ENCODE data around the gene CPEB1. TPM values are rescaled to one million over a fixed set of nuclear protein-coding genes. Genes with fewer than 3 reads are reported as not detected.

Gene CPEB1
- total and polyA plus RNA-seq, 2 of the 13 experiments (the other 11 are each of a cell fraction or from before 2014, with no cell fraction given): 0.03 to 0.07 TPM

GRCh38 chr15:82543160-82543559 lies 104.0 kb downstream of the CPEB1 start:
- POLR2A ChIA-PET: interaction anchor here (0.6 to 1.5 kb wide), 3 partner anchors 17 to 207 kb away, joined by 3 to 7 read pairs (median 4); no protein-coding TSS in a partner anchor
- TF ChIP-seq, protein P1, sequence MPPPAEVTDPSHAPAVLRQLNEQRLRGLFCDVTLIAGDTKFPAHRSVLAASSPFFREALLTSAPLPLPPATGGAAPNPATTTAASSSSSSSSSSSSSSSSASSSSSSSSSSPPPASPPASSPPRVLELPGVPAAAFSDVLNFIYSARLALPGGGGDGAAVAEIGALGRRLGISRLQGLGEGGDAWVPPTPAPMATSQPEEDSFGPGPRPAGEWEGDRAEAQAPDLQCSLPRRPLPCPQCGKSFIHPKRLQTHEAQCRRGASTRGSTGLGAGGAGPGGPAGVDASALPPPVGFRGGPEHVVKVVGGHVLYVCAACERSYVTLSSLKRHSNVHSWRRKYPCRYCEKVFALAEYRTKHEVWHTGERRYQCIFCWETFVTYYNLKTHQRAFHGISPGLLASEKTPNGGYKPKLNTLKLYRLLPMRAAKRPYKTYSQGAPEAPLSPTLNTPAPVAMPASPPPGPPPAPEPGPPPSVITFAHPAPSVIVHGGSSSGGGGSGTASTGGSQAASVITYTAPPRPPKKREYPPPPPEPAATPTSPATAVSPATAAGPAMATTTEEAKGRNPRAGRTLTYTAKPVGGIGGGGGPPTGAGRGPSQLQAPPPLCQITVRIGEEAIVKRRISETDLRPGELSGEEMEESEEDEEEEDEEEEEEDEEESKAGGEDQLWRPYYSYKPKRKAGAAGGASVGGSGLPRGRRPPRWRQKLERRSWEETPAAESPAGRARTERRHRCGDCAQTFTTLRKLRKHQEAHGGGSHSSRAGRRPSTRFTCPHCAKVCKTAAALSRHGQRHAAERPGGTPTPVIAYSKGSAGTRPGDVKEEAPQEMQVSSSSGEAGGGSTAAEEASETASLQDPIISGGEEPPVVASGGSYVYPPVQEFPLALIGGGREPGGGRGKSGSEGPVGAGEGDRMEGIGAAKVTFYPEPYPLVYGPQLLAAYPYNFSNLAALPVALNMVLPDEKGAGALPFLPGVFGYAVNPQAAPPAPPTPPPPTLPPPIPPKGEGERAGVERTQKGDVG (CRISPR knock-in tag; IDR thresholded peaks at IDR 0.05; ENCODE audit: borderline replicate concordance): no peak
- TF ChIP-seq SIX1 (CRISPR knock-in tag; IDR thresholded peaks at IDR 0.05; ENCODE audit: borderline replicate concordance): no peak
- TF ChIP-seq PRMT3 (CRISPR knock-in tag; IDR thresholded peaks at IDR 0.05; ENCODE audit: borderline replicate concordance, low read depth): no peak
- TF ChIP-seq PAXIP1 (CRISPR knock-in tag; conservative IDR thresholded peaks at IDR 0.05): no peak
- TF ChIP-seq NFKBIZ (CRISPR knock-in tag; IDR thresholded peaks at IDR 0.05): no peak
- TF ChIP-seq ZNF264 (CRISPR knock-in tag; IDR thresholded peaks at IDR 0.05): no peak
- TF ChIP-seq, protein P2, sequence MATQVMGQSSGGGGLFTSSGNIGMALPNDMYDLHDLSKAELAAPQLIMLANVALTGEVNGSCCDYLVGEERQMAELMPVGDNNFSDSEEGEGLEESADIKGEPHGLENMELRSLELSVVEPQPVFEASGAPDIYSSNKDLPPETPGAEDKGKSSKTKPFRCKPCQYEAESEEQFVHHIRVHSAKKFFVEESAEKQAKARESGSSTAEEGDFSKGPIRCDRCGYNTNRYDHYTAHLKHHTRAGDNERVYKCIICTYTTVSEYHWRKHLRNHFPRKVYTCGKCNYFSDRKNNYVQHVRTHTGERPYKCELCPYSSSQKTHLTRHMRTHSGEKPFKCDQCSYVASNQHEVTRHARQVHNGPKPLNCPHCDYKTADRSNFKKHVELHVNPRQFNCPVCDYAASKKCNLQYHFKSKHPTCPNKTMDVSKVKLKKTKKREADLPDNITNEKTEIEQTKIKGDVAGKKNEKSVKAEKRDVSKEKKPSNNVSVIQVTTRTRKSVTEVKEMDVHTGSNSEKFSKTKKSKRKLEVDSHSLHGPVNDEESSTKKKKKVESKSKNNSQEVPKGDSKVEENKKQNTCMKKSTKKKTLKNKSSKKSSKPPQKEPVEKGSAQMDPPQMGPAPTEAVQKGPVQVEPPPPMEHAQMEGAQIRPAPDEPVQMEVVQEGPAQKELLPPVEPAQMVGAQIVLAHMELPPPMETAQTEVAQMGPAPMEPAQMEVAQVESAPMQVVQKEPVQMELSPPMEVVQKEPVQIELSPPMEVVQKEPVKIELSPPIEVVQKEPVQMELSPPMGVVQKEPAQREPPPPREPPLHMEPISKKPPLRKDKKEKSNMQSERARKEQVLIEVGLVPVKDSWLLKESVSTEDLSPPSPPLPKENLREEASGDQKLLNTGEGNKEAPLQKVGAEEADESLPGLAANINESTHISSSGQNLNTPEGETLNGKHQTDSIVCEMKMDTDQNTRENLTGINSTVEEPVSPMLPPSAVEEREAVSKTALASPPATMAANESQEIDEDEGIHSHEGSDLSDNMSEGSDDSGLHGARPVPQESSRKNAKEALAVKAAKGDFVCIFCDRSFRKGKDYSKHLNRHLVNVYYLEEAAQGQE (IDR thresholded peaks at IDR 0.05; ENCODE audit: borderline replicate concordance in 1 of 2, low read depth in 1 of 2, low read length in 2 of 2): no peak
- TF ChIP-seq, protein P3, sequence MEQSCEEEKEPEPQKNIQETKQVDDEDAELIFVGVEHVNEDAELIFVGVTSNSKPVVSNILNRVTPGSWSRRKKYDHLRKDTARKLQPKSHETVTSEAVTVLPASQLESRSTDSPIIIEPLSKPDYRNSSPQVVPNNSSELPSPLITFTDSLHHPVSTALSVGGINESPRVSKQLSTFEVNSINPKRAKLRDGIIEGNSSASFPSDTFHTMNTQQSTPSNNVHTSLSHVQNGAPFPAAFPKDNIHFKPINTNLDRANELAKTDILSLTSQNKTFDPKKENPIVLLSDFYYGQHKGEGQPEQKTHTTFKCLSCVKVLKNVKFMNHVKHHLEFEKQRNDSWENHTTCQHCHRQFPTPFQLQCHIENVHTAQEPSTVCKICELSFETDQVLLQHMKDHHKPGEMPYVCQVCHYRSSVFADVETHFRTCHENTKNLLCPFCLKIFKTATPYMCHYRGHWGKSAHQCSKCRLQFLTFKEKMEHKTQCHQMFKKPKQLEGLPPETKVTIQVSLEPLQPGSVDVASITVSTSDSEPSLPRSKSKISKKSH (CRISPR knock-in tag; IDR thresholded peaks at IDR 0.05; ENCODE audit: borderline replicate concordance): no peak
- no peak for TF ChIP-seq NBN (conservative IDR thresholded peaks at IDR 0.05)
- no peak for TF ChIP-seq THAP11 (CRISPR knock-in tag; IDR thresholded peaks at IDR 0.05)
- TF ChIP-seq ZNF552 (CRISPR knock-in tag; IDR thresholded peaks at IDR 0.05; ENCODE audit: borderline replicate concordance): no peak
- no peak for TF ChIP-seq TRIM24 (CRISPR knock-in tag; IDR thresholded peaks at IDR 0.05)

More at GRCh38 chr15:82543160-82543559, 104.0 kb downstream of the CPEB1 start:
- H3K4me3 ChIP-seq (replicated peaks in 1 of 3; ENCODE audit: insufficient read depth in 1 of 3, low read depth in 2 of 3, low read length in 3 of 3): no peak overlapping the region
- H3K4me2 ChIP-seq (ENCODE audit: low read depth, low read length): no peak overlapping the region
- no peaks in the 10 kb centered on the region for H3K9me3 ChIP-seq (ENCODE audit: low read length)
- ATAC-seq (no peak), DNase-seq (ENCODE audit: low spot score) (no peak), FAIRE-seq (no peak)
- peaks cover 17% of the 10 kb centered on the region for H4K20me1 ChIP-seq (ENCODE audit: insufficient read depth, low read length)
- H3K79me2 ChIP-seq (ENCODE audit: insufficient read depth, low read length): peaks cover 21% of the 10 kb centered on the region
- CTCF ChIA-PET (ENCODE audit: low intra/inter-chr PET ratio, low total read pairs): no interaction called here
- 52% methylated on average over 2 of the region's 2 CpGs for WGBS (ENCODE audit: low lambda C conversion rate)
- H3K4me1 ChIP-seq (ENCODE audit: insufficient read depth, low read length): peaks cover 14% of the 10 kb centered on the region
- no peak overlapping the region for H3K9ac ChIP-seq (ENCODE audit: insufficient read depth, low read depth, low read length)
- no peak overlapping the region for H3K27ac ChIP-seq (ENCODE audit: extremely low read length, insufficient read depth, low read length)
- peaks cover 0 to 10% of the 10 kb centered on the region in 2 experiments; a peak in 1 of 5 replicates for H3K27me3 ChIP-seq (ENCODE audit: control insufficient read depth in 1 of 2, insufficient read depth in 2 of 2, low read length in 2 of 2)
- BruUV-seq (replicated peaks): no TSS peak
- in situ Hi-C loops (cut with HindIII; ENCODE audit: extremely low pct_ligation_motif_present, low pct_unique_long_range_greater_than_20kb) (loop anchor here (10.0 kb wide), 1 partner anchor 472 kb away; the partner anchor contains the start of gene C15orf40), intact Hi-C loops (cut with micrococcal nuclease; ENCODE audit: unreplicated experiment) (no loop called here)
- H2AFZ ChIP-seq (ENCODE audit: low read length): no peak overlapping the region
- H3K36me3 ChIP-seq (replicated peaks in 1 of 2; ENCODE audit: control insufficient read depth in 1 of 2, insufficient read depth in 2 of 2, low read length in 2 of 2): peaks cover 0 to 8% of the 10 kb centered on the region in 2 experiments; a peak in 4 of 5 replicates

Data from HepG2 (cell line).